Dermis microvascular lymphatic vessel endothelial cell (primary cell): ENCODE data around the gene RBPJ. TPM values are rescaled to one million over a fixed set of nuclear protein-coding genes. Genes with fewer than 3 reads are reported as not detected.

Source experiments
- DNase-seq, 2 donors: peaks; one replicate each; pipeline versions ENCODE4 v3.0.0 to v3.0.0-alpha.2; 2010; ENCODE audit warnings: low read depth in 2 of 2
- total RNA-seq: library from RNA; depleted of rRNA; stranded (reverse); fragments of >200 nt; gene quantifications from 2 replicates; pipeline ENCODE4 v1.2.1, GENCODE V29; 2014

Gene RBPJ
- total RNA-seq = 39.9 and 52.3 TPM in 2 replicates

GRCh38 chr4:26320538-26321372, at the start of gene RBPJ:
RBPJ (plus strand) TSS chr4:26321014; CDS start chr4:26321029, 15 bp downstream.
- DNase-seq = peak; percentile 95 to 98

GRCh38 chr4:26271703-26272102, 49.1 kb upstream of the RBPJ start:
- DNase-seq = no peak

- DNase-seq = no peak
Measured at GRCh38 chr4:26272654-26273615, 47.9 kb upstream of the RBPJ start.

GRCh38 chr4:26273616-26273980, 47.2 kb upstream of the RBPJ start:
- DNase-seq = no peak

GRCh38 chr4:26275281-26275680, 45.5 kb upstream of the RBPJ start:
- DNase-seq = no peak

- no peak for DNase-seq
Measured at GRCh38 chr4:26279446-26279845, 41.4 kb upstream of the RBPJ start.

GRCh38 chr4:26281881-26282280, 38.9 kb upstream of the RBPJ start:
- no peak for DNase-seq

- no peak for DNase-seq
Measured at GRCh38 chr4:26284536-26284935, 36.3 kb upstream of the RBPJ start.

GRCh38 chr4:26285272-26285671, 35.5 kb upstream of the RBPJ start:
- DNase-seq = no peak

- no peak for DNase-seq
Measured at GRCh38 chr4:26287756-26288155, 33.1 kb upstream of the RBPJ start.

- no peak for DNase-seq
Measured at GRCh38 chr4:26288355-26288909, 32.4 kb upstream of the RBPJ start.

GRCh38 chr4:26289401-26289800, 31.4 kb upstream of the RBPJ start:
- no peak for DNase-seq

- DNase-seq = no peak
Measured at GRCh38 chr4:26290321-26290720, 30.5 kb upstream of the RBPJ start.

- DNase-seq = no peak
Measured at GRCh38 chr4:26294904-26295303, 25.9 kb upstream of the RBPJ start.

- peak in 1 of 2 donors; percentile 8 for DNase-seq
Measured at GRCh38 chr4:26296021-26296420, 24.8 kb upstream of the RBPJ start.

GRCh38 chr4:26296514-26296913, 24.3 kb upstream of the RBPJ start:
- DNase-seq = no peak

GRCh38 chr4:26297219-26297618, 23.6 kb upstream of the RBPJ start:
- DNase-seq = no peak

- peak; percentile 23 to 42 for DNase-seq
Measured at GRCh38 chr4:26298198-26298947, 22.4 kb upstream of the RBPJ start.

- no peak for DNase-seq
Measured at GRCh38 chr4:26299254-26299882, 21.4 kb upstream of the RBPJ start.

GRCh38 chr4:26300314-26301307, 20.2 kb upstream of the RBPJ start:
- no peak for DNase-seq
